Right ventricle myocardium inferior (tissue), 1 donor: ENCODE data around the gene LTA4H. TPM values are rescaled to one million over a fixed set of nuclear protein-coding genes. Genes with fewer than 3 reads are reported as not detected.

Experiments
- ATAC-seq: fragments of 200-7000 bp; cut with Tn5 transposase; one replicate; pipeline ENCODE4 v1.9.1; 2020; ENCODE audit warnings: mild to moderate bottlenecking, moderate library complexity
- DNase-seq: peaks from one replicate; pipeline ENCODE4 v3.0.0; 2021; ENCODE audit errors: missing footprints
- intact Hi-C: fragments of 100-400 bp; cut with DNase I; formaldehyde crosslinking; loops from one replicate; pipeline ENCODE4 v1.11.0; 2022
- total RNA-seq: library from RNA; stranded (reverse); fragmentation: NEBNext Ultra II Directional; extraction: Animal tissue kit (Norgen Biotek cat#: 25700); gene quantifications from one replicate; pipeline ENCODE4 v1.2.1, GENCODE V29; 2021
- donor health status: DM: no; HTN: yes; CAD: no; lungs with severe emphysema.

Gene LTA4H
- total RNA-seq, 1 donor from 2014 or later, result 35.6 TPM

GRCh38 chr12:95998611-95999286 is 36.6 kb downstream of the LTA4H start:
- DNase-seq (no peak), ATAC-seq (peak; percentile 85)
- intact Hi-C loops, result loop anchor here (1.0 to 5.0 kb wide), 3 partner anchors 80 to 421 kb away; no protein-coding TSS in a partner anchor

GRCh38 chr12:95997911-95998510 is 37.4 kb downstream of the LTA4H start:
- DNase-seq, result no peak
- intact Hi-C loops, result loop anchor here (1.0 to 5.0 kb wide), 3 partner anchors 80 to 421 kb away; no protein-coding TSS in a partner anchor
- ATAC-seq, result no peak

- ATAC-seq (no peak), DNase-seq (no peak)
- intact Hi-C loops, result loop anchor here (5.0 kb wide), 2 partner anchors 180 to 420 kb away; no protein-coding TSS in a partner anchor
Observed at GRCh38 chr12:95997276-95997675, 38.1 kb downstream of the LTA4H start.

GRCh38 chr12:95996034-95996658 is 39.2 kb downstream of the LTA4H start, which contains the start of gene HAL:
Gene HAL, minus strand, starts transcription at chr12:95996344. Its CDS starts 434 bp downstream, at chr12:95995910.
- peak; percentile 71 for ATAC-seq
- intact Hi-C loops, result loop anchor here (5.0 kb wide), 2 partner anchors 179 to 419 kb away; no protein-coding TSS in a partner anchor
- DNase-seq, result no peak

GRCh38 chr12:95995238-95996031 is 40.0 kb downstream of the LTA4H start:
- no peak for ATAC-seq

GRCh38 chr12:95994476-95994875 is 40.9 kb downstream of the LTA4H start:
- DNase-seq, result no peak
- intact Hi-C loops, result no loop called here
- no peak for ATAC-seq

More at GRCh38 chr12:95995238-95996031, 40.0 kb downstream of the LTA4H start:
- intact Hi-C loops, result loop anchor here (5.0 kb wide), 2 partner anchors 178 to 418 kb away; no protein-coding TSS in a partner anchor
- peak; percentile 70 for DNase-seq

- intact Hi-C loops, result no loop called here
- no peak for DNase-seq
- ATAC-seq, result no peak
Observed at GRCh38 chr12:95993907-95994306, 41.5 kb downstream of the LTA4H start.

GRCh38 chr12:95990136-95990535 is 45.3 kb downstream of the LTA4H start:
- DNase-seq (no peak), ATAC-seq (no peak)
- intact Hi-C loops, result no loop called here

GRCh38 chr12:95989504-95990123 is 45.8 kb downstream of the LTA4H start:
- intact Hi-C loops, result no loop called here
- DNase-seq, result no peak
- no peak for ATAC-seq

- no peak for ATAC-seq
Observed at GRCh38 chr12:95988506-95989275, 46.7 kb downstream of the LTA4H start.

GRCh38 chr12:95986635-95987570 is 48.5 kb downstream of the LTA4H start:
- intact Hi-C loops, result no loop called here
- ATAC-seq (no peak), DNase-seq (no peak)

More at GRCh38 chr12:95988506-95989275, 46.7 kb downstream of the LTA4H start:
- intact Hi-C loops, result no loop called here
- no peak for DNase-seq

- intact Hi-C loops, result no loop called here
- no peak for ATAC-seq
- DNase-seq, result no peak
Observed at GRCh38 chr12:95984682-95985081, 50.7 kb downstream of the LTA4H start.

GRCh38 chr12:95982602-95983001 is 52.8 kb downstream of the LTA4H start:
- no peak for ATAC-seq
- DNase-seq, result no peak
- intact Hi-C loops, result no loop called here

GRCh38 chr12:95980437-95980836 is 55.0 kb downstream of the LTA4H start:
- intact Hi-C loops, result no loop called here
- ATAC-seq (no peak), DNase-seq (no peak)

- ATAC-seq, result no peak
- intact Hi-C loops, result no loop called here
- DNase-seq, result no peak
Observed at GRCh38 chr12:95978774-95979173, 56.6 kb downstream of the LTA4H start.

GRCh38 chr12:95978351-95978750 is 57.0 kb downstream of the LTA4H start:
- intact Hi-C loops, result no loop called here
- DNase-seq, result no peak
- ATAC-seq, result no peak
